Measurements from ENCODE around the gene LGALS16. TPM values are rescaled to one million over a fixed set of nuclear protein-coding genes. Genes with fewer than 3 reads are reported as not detected.

Gene LGALS16
- total RNA-seq, 1 experiment from 2014 or later, result not detected

Other genes starting within 250 kb of the LGALS16 start
- gene ZFP36, start 249.1 kb upstream of the LGALS16 start, total RNA-seq (2014; rRNA removed; shearing (Covaris generic)), result 4.0 and 5.7 TPM in 2 replicates
- gene PLEKHG2, start 243.2 kb upstream of the LGALS16 start, total RNA-seq (2014; rRNA removed; shearing (Covaris generic)), result 5.3 and 7.1 TPM in 2 replicates
- 8.0 and 83.0 TPM in 2 replicates for gene RPS16, start 220.0 kb upstream of the LGALS16 start, total RNA-seq (2014; rRNA removed; shearing (Covaris generic))
- 70.1 and 75.0 TPM in 2 replicates for gene SUPT5H, start 210.3 kb upstream of the LGALS16 start, total RNA-seq (2014; rRNA removed; shearing (Covaris generic))
- 91.9 and 122 TPM in 2 replicates for gene TIMM50, start 175.1 kb upstream of the LGALS16 start, total RNA-seq (2014; rRNA removed; shearing (Covaris generic))
- gene DLL3, start 157.0 kb upstream of the LGALS16 start, total RNA-seq (2014; rRNA removed; shearing (Covaris generic)), result 2.0 and 2.2 TPM in 2 replicates
- gene SELENOV, start 140.8 kb upstream of the LGALS16 start, total RNA-seq (2014; rRNA removed; shearing (Covaris generic)), result not detected in 2 replicates
- gene EID2B, start 123.1 kb upstream of the LGALS16 start, total RNA-seq (2014; rRNA removed; shearing (Covaris generic)), result 3.2 and 3.3 TPM in 2 replicates
- gene EID2, start 115.8 kb upstream of the LGALS16 start, total RNA-seq (2014; rRNA removed; shearing (Covaris generic)), result 10.8 and 11.5 TPM in 2 replicates
- not detected in 2 replicates for gene LGALS13, start 53.4 kb upstream of the LGALS16 start, total RNA-seq (2014; rRNA removed; shearing (Covaris generic))
- gene LGALS14, start 48.6 kb downstream of the LGALS16 start, total RNA-seq (2014; rRNA removed; shearing (Covaris generic)), result not detected in 2 replicates
- gene CLC, start 82.1 kb downstream of the LGALS16 start, total RNA-seq (2014; rRNA removed; shearing (Covaris generic)), result 0.37 TPM in 1 of 2 replicates, not detected in the other
- not detected in 2 replicates for gene LEUTX, start 122.9 kb downstream of the LGALS16 start, total RNA-seq (2014; rRNA removed; shearing (Covaris generic))
- gene DYRK1B, start 178.2 kb downstream of the LGALS16 start, total RNA-seq (2014; rRNA removed; shearing (Covaris generic)), result 4.2 and 4.3 TPM in 2 replicates
- 256 and 309 TPM in 2 replicates for gene FBL, start 190.5 kb downstream of the LGALS16 start, total RNA-seq (2014; rRNA removed; shearing (Covaris generic))

Measured in H4 (cell line).